HG03520 (cell line): Measurements from ENCODE around the gene PRKD2.

Source experiments
- ATAC-seq: cut with Tn5 transposase; IDR thresholded peaks from one replicate; pipeline ENCODE4 v1.9.1; 2021; ENCODE audit warnings: mild to moderate bottlenecking, moderate library complexity; ENCODE audit not compliant: unreplicated experiment

PRKD2 gene

DNA sequence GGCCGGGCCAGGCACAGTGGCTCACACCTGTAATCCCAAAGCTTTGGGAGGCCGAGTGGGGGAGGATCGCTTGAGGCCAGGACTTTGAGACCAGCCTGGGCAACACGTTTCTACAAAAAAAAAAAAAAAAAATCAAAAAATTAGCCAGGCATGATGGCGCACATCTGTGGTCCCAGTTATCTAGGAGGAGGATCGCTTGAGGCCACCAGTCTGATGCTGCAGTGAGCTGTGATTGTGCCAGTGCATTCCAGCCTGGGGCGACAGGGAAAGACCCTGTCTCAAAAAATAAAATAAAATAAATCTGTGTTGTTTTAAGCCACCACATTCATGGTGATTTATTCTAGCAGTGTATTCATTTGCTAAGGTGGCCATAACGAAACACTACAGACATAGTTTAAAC is 51.8 kb downstream of the PRKD2 start:
- no peak for ATAC-seq

DNA sequence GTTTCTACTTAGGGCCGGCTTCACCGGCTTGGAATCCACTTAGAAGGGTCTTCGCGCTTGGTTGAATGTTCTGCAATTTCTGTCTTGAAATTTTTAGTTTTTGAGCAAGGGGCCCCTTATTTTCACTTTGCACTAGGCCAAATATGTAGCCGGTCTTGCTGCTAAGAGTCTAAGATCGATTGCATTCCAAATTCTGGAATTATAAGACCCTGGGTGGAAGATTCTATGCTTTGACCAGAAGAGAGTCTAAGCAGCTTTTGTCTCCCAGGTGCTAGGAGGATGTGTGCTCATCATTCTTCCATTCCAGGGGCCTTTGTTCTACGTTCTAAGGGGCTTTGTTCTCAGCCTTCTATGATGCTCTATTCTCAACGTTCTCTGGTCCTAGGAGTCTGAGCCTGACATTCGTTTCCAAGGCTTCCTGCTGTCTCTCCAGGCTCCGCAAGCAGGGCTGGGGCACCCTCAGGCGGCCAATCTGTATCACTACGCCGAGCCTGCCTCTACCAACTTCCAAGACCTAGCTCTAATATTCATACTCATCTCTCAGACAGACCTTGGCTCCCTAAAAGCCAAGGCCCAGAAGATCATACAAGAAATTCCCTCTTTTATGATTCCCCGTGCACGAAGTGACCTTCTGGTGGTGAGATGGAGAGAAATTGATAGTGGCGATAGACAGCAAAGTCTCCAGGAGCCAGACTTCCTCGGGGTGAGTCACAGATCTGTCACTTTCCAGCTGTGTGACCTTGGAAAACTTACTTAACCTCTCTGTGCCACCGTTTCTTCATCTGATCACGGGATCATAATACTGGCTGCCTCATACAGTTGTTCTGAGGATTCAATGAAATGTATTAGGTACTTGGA is 55.0 kb downstream of the PRKD2 start:
- ATAC-seq: no peak

DNA sequence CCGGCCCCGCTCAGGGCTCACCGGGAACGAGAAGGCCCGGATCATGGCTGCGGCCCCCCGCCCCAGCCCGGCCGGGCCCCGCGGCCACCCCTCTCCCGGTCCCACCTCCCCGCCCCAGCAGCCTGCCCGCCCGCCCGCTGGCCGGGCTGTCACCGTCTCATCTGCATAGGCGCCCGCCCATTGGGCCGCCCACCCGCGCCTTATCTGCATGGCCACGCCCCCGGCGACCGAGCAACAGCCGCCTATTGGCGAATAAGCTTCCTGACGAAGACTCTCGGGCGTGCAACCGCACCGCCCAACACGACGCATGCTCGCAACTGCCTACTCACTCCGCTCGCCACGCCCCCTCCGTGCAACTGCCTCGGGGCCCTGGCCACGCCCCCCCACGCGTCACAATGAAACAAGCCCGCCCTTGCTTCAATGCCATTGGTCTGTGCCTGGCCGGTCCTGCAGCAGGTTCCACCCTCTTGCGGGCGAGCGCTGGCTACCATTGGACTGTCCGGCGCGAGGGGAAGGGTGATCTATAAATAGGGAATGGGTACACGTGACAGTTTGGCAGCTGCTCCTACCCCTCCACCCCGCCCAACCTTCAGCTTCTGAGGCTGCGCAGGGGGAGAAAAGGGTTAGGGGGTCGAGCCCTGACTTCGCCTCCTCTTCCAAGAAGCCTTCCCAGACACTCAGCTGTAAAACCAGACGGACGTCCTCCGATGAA is 55.7 kb downstream of the PRKD2 start, which contains the start of gene DACT3:
DACT3 (minus strand) TSS at position 163 of the 712 bp plus-strand sequence; CDS start at position 45, 118 bp downstream.
- peak; percentile 80 for ATAC-seq

DNA sequence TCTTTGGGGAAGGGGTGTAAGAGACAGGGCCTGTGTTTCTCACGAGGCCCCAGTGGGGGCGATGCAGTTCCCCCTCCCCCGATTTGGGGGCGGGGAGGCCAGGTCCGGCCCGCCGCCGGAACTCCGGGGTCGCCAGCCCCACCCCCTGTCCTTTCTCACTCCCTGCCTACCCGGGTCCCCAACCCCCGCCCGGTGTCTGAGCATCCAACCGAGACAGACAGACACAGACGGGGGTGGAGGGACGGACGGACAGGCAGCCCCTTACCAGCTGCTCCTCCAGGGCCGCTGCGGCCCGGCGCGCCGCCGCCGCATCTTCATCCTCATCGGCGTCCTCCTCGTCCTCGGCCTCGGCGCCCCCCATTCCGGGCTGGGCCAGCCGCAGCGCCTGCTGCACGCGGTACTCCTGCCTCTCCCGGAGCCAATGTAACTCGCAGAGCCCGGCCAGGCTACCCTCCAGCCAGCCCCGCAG is 56.3 kb downstream of the PRKD2 start:
- ATAC-seq: no peak

DNA sequence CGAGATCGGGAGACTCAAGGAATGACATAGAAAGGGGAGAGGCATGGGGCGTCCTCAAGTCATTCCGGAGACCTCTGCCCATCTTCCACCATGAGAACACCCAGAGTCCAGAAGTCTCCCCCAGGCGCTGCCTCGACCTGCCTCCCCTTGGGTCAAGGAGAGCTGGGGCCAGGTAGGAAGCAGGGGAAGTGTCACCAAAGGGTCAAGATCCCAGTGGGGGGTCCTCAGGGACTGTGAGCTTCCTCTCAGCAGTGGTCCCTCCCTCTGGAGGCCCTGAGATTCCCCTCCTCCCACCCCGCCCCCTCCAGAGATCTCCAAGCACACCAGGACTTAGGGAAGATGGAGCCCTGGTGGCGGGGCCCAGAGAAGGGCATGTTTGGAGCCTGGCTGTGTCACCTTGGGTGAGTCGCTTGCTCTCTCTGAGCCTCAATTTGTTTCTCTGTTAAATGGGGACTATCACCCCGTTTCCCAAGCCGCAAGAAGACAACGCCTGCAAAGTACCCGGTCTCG is 56.9 kb downstream of the PRKD2 start:
- ATAC-seq: no peak

DNA sequence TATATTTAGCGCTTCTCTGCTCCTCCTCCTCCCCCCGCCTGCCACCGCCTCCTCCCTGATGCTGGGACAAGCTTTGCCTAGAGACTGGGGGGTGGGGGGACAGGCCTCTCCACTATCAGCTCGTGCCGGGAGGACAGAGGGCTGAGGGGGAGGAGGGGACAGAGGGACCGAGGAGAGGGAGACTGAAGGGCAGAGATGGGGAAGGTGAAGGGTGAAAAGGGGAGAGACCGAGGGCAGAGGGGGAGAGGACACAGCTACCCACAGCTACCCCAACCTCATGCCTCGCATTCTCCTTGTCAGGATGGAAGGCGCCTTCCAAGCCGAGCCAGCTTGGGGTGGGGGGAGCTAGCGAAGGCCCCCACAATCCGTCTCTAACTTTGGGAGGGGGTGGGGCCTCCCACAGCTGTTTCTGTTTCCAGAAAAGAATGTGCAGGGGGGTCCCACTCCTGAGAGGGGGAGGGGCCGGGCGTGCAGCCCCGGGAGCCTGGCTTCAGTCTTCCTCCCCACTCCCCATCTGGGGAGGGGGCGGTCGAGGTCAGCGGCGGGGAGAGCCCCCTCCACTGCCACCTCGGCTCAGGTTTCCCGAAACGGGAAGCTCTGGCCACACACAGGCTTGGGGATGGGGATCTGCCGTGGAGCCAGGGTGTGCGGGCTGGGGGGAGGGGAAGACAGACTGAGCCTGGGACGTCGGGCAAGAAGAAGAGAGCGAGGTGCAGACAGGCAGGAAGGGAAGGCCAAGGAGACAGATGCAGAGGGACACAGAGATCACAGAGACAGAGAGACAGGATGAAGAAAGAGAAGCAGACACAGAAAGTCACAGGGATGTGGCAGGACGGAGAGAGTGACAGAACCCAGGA is 57.5 kb downstream of the PRKD2 start:
- ATAC-seq: no peak

DNA sequence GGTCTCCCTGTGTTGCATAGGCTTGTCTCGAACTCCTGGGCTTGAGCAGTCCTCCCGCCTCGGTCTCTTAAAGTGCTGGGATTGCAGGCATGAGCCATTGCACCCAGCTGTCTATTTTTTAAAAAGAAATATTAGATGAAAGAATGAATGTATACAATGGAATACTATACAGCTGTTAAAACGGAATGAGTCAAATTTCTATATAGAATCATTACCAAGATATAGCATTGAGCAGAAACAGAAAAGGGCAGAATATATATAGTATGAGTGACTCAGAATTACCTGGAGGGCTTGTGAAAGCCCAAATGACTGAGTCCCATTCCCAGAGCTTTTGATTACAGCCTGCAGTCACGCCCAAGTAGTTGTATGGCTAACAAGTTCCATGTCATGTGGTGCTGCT is 60.4 kb downstream of the PRKD2 start:
- ATAC-seq: no peak

DNA sequence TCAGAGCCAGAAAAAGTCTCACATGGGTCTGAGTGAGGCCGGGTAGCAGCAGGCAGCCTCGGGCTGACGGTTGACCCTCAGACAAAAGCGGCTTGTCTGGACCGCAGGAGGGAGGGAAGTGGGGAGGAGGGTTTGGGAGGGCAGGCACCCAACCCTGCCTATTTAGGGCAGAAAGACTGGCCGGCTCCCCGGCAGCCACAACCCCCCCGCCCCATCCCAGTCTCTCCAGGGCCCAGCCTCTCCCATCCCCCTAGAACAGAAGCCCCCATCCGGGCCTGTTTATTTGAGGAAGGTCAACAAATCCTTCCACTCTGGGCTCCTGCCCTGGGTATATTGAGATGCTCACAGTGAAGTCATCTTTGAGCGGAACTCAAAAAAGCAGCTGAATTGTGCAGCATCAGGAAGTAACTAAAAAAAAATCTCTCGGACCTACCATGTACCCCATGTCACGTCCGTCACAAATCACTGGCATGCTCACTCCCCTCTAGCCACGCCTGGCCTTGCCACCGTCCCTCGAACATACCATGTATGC is 62.2 kb downstream of the PRKD2 start:
- ATAC-seq: no peak

DNA sequence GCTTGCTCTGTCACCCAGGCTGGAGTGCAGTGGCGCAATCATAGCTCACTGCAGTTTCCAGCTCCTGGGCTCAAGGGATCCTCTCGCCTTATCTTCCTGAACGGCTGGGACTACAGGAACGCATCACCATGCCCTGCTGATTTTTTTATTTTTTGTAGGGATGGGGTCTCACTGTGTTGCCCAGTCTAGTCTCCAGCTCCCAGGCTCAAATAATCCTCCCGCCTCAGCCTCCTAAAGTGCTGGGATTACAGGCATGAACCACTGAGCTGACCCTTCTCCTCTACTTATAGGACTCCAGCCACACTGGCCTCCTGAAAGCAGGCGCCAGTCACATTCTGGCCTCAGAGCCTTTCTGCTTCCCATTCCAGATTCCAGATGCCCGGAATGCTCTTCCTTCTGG is 66.5 kb downstream of the PRKD2 start:
- ATAC-seq: no peak

DNA sequence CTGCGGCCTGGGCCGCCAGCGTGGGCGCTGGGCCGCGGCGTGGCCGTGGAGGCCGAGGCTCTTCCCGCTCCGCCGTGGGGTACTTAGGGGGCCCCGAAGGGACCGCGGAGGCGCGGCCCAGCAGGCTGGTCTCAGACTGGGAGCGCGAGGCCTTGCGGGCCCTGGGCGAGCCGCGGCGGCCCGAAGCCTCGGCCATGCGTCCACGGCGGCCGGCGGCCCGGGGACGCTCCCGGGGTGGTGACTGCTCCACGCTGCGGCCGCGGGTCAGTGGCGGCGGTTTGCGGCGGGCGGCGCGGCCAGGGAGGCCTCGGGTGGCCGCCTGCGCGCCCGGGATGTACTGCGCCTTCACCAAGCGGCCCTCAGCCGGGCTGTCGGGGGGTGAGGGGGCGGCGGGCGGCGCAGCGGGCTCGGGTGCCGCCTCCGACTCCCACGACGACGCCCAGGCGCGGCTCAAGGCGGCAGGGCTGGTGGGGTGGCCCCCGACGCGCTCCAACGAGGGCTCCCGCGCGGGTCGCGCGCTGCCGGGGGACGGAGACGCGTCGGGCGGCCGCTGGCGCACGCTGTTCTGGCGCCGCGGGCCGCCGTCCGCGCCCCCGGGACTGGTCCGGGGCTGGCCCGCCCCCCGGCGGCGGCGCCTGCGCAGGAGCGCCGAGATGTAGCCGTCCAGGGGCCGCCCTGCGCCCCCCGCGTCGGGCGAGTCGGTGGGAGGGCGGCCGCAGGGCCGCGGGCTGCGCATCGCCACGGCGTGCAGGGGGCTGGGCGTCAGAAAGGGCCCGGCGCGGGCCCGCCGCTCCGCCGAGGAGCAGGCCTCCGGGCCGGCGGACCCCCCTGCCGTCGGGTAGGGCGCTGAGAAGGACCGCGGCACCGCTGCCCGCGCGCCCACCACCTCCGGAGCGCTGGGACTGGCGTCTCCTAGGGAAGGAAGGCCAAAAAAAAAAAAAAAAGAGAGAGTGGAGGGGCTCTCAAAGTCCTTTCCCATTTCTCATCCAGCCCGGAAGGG is 67.7 kb downstream of the PRKD2 start:
- ATAC-seq: no peak

DNA sequence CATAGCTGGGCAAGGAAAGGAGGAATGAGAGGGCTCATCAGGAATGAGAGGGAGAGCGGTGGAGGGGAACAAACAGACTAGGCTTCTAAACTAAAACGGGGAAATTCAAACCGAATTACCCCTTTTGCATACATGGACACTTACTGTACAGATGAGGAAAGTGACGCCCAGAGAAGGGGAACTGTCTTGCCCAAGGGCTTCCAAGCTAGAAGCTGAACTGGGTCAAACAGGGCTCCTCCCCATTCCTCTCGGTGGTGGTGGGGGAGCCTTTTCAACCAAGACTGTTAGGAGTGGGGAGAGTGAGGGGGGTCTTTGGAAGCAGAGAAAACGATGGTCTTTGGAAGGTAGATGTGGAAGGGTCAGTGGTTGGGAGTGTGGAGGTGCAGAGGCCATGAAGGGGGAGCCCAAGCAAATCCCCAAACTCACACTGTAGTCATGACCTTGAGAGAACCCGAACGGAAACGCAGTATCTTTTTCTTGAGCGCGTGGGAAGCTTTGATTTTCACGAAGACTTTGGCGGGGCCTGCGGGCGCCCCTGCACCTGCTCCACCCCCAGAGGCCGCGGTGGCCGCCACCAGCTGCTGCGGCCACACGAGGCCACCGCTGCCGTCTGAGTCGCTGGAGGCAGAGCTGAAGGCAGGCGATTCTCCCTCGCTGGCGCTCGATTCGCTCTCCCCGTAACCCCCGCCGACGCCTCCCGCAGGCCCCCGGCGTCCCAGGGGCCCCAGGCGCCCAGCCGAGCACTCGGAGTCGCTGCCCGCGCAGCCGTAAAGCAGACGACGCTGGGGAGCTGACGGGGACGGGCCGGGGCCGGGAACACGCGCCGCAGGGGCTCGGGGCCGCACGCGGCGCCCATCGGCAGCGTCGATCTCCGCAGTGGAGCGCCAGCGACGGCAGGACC is 68.6 kb downstream of the PRKD2 start:
- no peak for ATAC-seq

DNA sequence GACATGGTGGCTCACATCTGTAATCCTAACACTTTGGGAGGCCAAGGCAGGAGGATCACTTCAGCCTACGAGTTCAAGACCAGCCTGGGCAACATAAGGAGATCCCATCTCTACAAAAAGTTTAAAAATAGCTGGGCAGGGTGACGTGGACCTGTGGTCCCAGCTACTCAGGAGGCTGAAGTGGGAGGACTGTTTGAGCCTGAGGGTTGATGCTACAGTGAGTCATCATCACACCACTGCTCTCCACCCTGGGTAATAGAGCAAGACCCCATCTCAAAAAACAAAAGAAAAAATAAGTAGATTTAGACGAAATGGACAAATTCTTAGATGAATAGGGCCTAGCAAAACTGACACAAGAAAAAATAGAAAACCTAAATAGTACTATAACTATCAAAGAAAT is 70.5 kb downstream of the PRKD2 start:
- no peak for ATAC-seq

DNA sequence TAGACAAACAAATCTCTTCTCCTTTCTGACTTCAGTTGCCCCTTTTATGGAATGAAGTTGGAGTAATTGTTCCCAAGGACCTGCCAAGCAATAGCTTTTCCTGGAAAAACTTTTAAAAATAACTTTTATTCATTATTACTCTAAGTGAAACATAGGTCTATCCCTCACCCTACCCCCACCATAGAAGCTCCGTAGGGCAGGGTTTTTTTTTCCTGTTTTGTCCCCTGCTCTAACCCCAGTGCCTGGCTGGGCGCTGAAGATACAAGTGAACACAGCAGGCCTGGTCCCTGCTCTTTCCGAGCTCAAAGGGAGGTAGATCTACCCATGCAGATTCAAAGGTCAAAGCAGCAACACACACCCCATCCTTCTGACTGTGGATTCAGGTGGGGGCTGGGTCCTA is 72.2 kb downstream of the PRKD2 start:
- no peak for ATAC-seq

DNA sequence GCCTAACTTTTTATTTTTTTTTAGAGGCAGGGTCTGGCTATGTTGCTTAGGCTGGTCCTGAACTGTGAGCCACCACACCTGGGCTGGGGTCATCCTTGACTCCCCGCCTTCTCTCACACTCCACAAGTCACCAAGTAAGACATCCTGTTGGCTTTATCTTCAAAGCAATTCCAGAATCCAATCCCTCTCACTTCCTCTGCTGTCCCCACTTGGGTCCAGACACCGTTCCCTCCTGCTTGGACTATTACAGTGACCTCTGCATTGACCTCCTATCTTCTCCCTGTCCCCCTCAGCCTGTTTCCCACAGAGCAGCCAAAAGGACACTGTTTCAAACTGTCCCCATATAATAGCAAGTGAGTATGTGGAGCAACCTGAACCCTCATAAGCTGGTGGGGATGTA is 76.3 kb downstream of the PRKD2 start:
- no peak for ATAC-seq

DNA sequence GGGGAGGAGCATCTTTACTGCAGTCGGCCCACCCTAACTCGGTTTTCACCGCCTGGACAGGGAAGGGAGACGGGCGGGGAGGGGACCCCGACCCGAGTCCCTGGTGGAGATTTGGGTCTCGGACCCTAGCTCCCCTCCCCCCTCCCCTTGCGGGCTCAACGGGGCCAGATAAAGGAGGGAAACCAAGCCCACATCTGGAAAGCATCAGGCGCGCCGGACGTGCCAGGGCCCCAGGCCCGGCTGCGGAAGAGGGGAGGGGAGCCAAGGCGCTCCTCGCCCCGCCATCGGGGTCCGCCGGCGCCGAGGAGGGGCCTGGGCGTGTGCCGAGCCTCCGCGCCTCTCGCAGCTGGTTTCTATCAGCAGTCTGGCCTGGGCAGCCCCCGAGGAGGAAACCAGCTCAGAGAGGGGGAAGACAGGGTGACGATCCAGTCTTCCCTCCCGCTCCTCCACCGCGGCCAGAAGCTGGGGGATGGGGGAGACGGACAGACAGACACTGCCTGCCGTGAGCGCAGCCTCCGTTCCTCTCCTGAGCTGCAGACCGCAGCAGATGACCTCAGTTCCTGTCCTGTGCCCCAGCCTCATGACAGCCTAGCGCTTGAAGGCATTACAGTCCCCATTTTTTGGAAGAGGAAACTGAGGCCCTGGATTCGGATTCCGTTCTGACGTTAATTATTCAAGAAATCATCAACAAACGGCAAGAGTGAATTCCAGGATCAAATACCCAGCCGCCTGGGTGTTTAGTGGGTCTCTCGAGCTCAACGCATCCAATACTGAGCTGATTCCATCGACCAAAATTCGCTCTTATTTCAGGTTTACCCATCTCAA is 77.3 kb downstream of the PRKD2 start:
- ATAC-seq: no peak

DNA sequence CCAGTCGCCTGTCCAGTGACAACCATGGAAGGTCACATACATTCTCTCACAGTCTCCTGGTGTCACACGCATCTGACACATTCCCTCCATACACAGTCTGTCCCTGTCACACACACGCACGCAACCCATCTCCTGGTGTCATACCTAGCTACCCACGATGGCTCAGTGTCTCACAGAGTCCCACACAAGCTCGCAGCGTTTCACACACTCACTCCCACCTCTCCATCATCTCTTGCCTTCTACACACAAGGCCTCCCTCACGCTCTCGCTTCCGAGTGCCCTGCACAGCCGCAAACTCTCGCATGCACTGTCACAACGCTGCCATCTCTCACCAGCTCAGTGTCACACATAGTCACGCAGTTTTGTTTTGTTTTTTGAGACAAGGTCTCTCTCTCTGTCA is 79.7 kb downstream of the PRKD2 start:
- no peak for ATAC-seq

DNA sequence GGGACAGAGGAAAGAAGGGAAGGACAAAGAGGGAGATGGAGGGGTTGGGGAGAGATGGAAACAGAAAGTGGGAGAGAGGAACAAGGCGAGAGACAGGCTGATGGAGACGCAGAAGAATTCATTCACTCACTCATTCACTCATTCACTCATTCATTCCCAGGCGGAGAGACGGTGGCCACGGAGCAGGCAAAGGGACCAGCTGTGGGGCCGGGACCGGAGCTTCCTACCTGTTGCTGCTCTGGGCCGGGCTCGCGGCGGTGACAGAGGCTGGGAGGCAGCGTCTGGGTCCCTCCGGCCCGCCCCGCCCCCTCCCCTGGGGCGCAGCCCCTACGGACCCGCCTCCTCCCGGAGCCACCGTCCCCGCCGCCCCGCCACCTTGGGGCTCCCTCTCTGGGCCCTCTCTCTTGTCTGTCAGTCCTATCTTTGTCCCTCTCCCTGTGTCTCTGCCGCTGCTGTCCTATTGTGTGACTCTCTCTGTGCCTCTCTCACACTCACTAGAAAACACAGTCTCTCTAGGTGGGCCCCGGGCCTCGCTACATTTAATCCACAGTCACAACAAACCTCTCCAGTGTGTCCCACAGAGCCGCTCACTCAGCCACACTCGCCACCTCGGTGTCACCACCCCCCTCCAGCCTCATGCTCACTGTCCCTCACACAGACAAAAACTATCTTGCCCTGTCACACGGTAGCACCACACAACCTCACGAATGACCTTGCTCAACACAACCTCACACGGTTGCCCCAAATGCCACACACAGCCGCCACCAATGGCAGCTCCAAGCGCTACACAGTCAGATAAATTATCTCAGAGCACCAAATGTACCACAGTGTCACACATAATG is 80.8 kb downstream of the PRKD2 start, which contains the start of gene GNG8:
GNG8 (minus strand) TSS at position 283 of the 842 bp plus-strand sequence. CDS start 1,520 bp downstream, outside the sequence.
- no peak for ATAC-seq
